ENCODE measurements around the gene RAMP3. TPM values are rescaled to one million over a fixed set of nuclear protein-coding genes. Genes with fewer than 3 reads are reported as not detected.

RAMP3 gene
- total and polyA plus RNA-seq, 4 donors = 8.9 to 12.4 (median 10.3) TPM

- WGBS (ENCODE audit: insufficient coverage) = 85% methylated on average over 7 of the region's 7 CpGs
- Histone ChIP-seq H3K27me3 (ENCODE audit: control insufficient read depth, insufficient read depth, low read length) (peaks cover 4% of the 10 kb centered on the region), H3K4me1 (ENCODE audit: control insufficient read depth, insufficient read depth, low read length) (no peaks in the 10 kb centered on the region), H3K9me3 (ENCODE audit: control insufficient read depth, insufficient read depth, low read length) (no peaks in the 10 kb centered on the region), H3K36me3 (ENCODE audit: control insufficient read depth, insufficient read depth, low read length) (no peaks in the 10 kb centered on the region), H3K27ac (ENCODE audit: low read depth, low read length) (no peak overlapping the region), H3K4me3 (ENCODE audit: low read depth, low read length) (no peak overlapping the region)
- DNase-seq (ENCODE audit: low read depth in 4 of 6, low spot score in 6 of 6) = no peak
Observed at GRCh38 chr7:45145881-45146280, 11.7 kb upstream of the RAMP3 start.

- H3K27me3 ChIP-seq (ENCODE audit: control insufficient read depth, insufficient read depth, low read length) = peaks cover 4% of the 10 kb centered on the region
- H3K4me1 ChIP-seq (ENCODE audit: control insufficient read depth, insufficient read depth, low read length) = no peaks in the 10 kb centered on the region
- H3K9me3 ChIP-seq (ENCODE audit: control insufficient read depth, insufficient read depth, low read length) = no peaks in the 10 kb centered on the region
- H3K36me3 ChIP-seq (ENCODE audit: control insufficient read depth, insufficient read depth, low read length) = no peaks in the 10 kb centered on the region
- no peak for DNase-seq (ENCODE audit: low read depth in 4 of 6, low spot score in 6 of 6)
- WGBS (ENCODE audit: insufficient coverage) = 81% methylated on average over 19 of the region's 19 CpGs
- H3K4me3 ChIP-seq (ENCODE audit: low read depth, low read length) = no peak overlapping the region
- H3K27ac ChIP-seq (ENCODE audit: low read depth, low read length) = no peak overlapping the region
Observed at GRCh38 chr7:45146531-45147379, 10.8 kb upstream of the RAMP3 start.

GRCh38 chr7:45147858-45148652 lies 9.5 kb upstream of the RAMP3 start:
- no peak overlapping the region for H3K4me3 ChIP-seq (ENCODE audit: low read depth, low read length)
- no peak for DNase-seq (ENCODE audit: low read depth in 4 of 6, low spot score in 6 of 6)
- H3K36me3 ChIP-seq (ENCODE audit: control insufficient read depth, insufficient read depth, low read length) = no peaks in the 10 kb centered on the region
- H3K4me1 ChIP-seq (ENCODE audit: control insufficient read depth, insufficient read depth, low read length) = no peaks in the 10 kb centered on the region
- no peaks in the 10 kb centered on the region for H3K9me3 ChIP-seq (ENCODE audit: control insufficient read depth, insufficient read depth, low read length)
- 56% methylated on average over 32 of the region's 32 CpGs for WGBS (ENCODE audit: insufficient coverage)
- H3K27ac ChIP-seq (ENCODE audit: low read depth, low read length) = no peak overlapping the region
- peaks cover 4% of the 10 kb centered on the region for H3K27me3 ChIP-seq (ENCODE audit: control insufficient read depth, insufficient read depth, low read length)

GRCh38 chr7:45148653-45148973 lies 9.0 kb upstream of the RAMP3 start:
- Histone ChIP-seq H3K36me3 (ENCODE audit: control insufficient read depth, insufficient read depth, low read length) (no peaks in the 10 kb centered on the region), H3K4me1 (ENCODE audit: control insufficient read depth, insufficient read depth, low read length) (no peaks in the 10 kb centered on the region), H3K27me3 (ENCODE audit: control insufficient read depth, insufficient read depth, low read length) (peaks cover 4% of the 10 kb centered on the region), H3K27ac (ENCODE audit: low read depth, low read length) (no peak overlapping the region), H3K9me3 (ENCODE audit: control insufficient read depth, insufficient read depth, low read length) (no peaks in the 10 kb centered on the region), H3K4me3 (ENCODE audit: low read depth, low read length) (no peak overlapping the region)
- DNase-seq (ENCODE audit: low read depth in 4 of 6, low spot score in 6 of 6) = no peak
- WGBS (ENCODE audit: insufficient coverage) = 87% methylated on average over 9 of the region's 10 CpGs

GRCh38 chr7:45149606-45150005 lies 8.0 kb upstream of the RAMP3 start:
- Histone ChIP-seq H3K36me3 (ENCODE audit: control insufficient read depth, insufficient read depth, low read length) (no peaks in the 10 kb centered on the region), H3K27me3 (ENCODE audit: control insufficient read depth, insufficient read depth, low read length) (peaks cover 4% of the 10 kb centered on the region), H3K27ac (ENCODE audit: low read depth, low read length) (no peak overlapping the region), H3K4me1 (ENCODE audit: control insufficient read depth, insufficient read depth, low read length) (peaks cover 2% of the 10 kb centered on the region), H3K9me3 (ENCODE audit: control insufficient read depth, insufficient read depth, low read length) (no peaks in the 10 kb centered on the region), H3K4me3 (ENCODE audit: low read depth, low read length) (no peak overlapping the region)
- DNase-seq (ENCODE audit: low read depth in 4 of 6, low spot score in 6 of 6) = no peak
- 83% methylated on average over 3 of the region's 5 CpGs for WGBS (ENCODE audit: insufficient coverage)

- no peak overlapping the region for H3K4me3 ChIP-seq (ENCODE audit: low read depth, low read length)
- DNase-seq (ENCODE audit: low read depth in 4 of 6, low spot score in 6 of 6) = no peak
- 67% methylated on average over 3 of the region's 11 CpGs for WGBS (ENCODE audit: insufficient coverage)
Observed at GRCh38 chr7:45150199-45150598, 7.4 kb upstream of the RAMP3 start.

GRCh38 chr7:45151131-45151684 lies 6.4 kb upstream of the RAMP3 start:
- H3K27me3 ChIP-seq (ENCODE audit: control insufficient read depth, insufficient read depth, low read length) = peaks cover 4% of the 10 kb centered on the region
- no peaks in the 10 kb centered on the region for H3K9me3 ChIP-seq (ENCODE audit: control insufficient read depth, insufficient read depth, low read length)
- no peaks in the 10 kb centered on the region for H3K36me3 ChIP-seq (ENCODE audit: control insufficient read depth, insufficient read depth, low read length)
- peaks cover 5% of the 10 kb centered on the region for H3K4me1 ChIP-seq (ENCODE audit: control insufficient read depth, insufficient read depth, low read length)
- no peak for DNase-seq (ENCODE audit: low read depth in 4 of 6, low spot score in 6 of 6)
- no peak overlapping the region for H3K27ac ChIP-seq (ENCODE audit: low read depth, low read length)
- no peak overlapping the region for H3K4me3 ChIP-seq (ENCODE audit: low read depth, low read length)
- WGBS (ENCODE audit: insufficient coverage) = 80% methylated on average over 7 of the region's 9 CpGs

More at GRCh38 chr7:45150199-45150598, 7.4 kb upstream of the RAMP3 start:
- Histone ChIP-seq H3K27ac (ENCODE audit: low read depth, low read length) (no peak overlapping the region), H3K4me1 (ENCODE audit: control insufficient read depth, insufficient read depth, low read length) (peaks cover 5% of the 10 kb centered on the region), H3K27me3 (ENCODE audit: control insufficient read depth, insufficient read depth, low read length) (peaks cover 4% of the 10 kb centered on the region), H3K9me3 (ENCODE audit: control insufficient read depth, insufficient read depth, low read length) (no peaks in the 10 kb centered on the region), H3K36me3 (ENCODE audit: control insufficient read depth, insufficient read depth, low read length) (no peaks in the 10 kb centered on the region)

- WGBS (ENCODE audit: insufficient coverage) = 38% methylated on average over 1 of the region's 3 CpGs
- Histone ChIP-seq H3K36me3 (ENCODE audit: control insufficient read depth, insufficient read depth, low read length) (no peaks in the 10 kb centered on the region), H3K27ac (ENCODE audit: low read depth, low read length) (no peak overlapping the region), H3K9me3 (ENCODE audit: control insufficient read depth, insufficient read depth, low read length) (no peaks in the 10 kb centered on the region), H3K27me3 (ENCODE audit: control insufficient read depth, insufficient read depth, low read length) (peaks cover 4% of the 10 kb centered on the region), H3K4me3 (ENCODE audit: low read depth, low read length) (no peak overlapping the region), H3K4me1 (ENCODE audit: control insufficient read depth, insufficient read depth, low read length) (peaks cover 9% of the 10 kb centered on the region)
- no peak for DNase-seq (ENCODE audit: low read depth in 4 of 6, low spot score in 6 of 6)
Observed at GRCh38 chr7:45151967-45152366, 5.6 kb upstream of the RAMP3 start.

- H3K36me3 ChIP-seq (ENCODE audit: control insufficient read depth, insufficient read depth, low read length) = no peaks in the 10 kb centered on the region
- H3K27ac ChIP-seq (ENCODE audit: low read depth, low read length) = no peak overlapping the region
- H3K4me1 ChIP-seq (ENCODE audit: control insufficient read depth, insufficient read depth, low read length) = peaks cover 19% of the 10 kb centered on the region
- WGBS (ENCODE audit: insufficient coverage) = 68% methylated on average over 3 of the region's 3 CpGs
- no peak overlapping the region for H3K4me3 ChIP-seq (ENCODE audit: low read depth, low read length)
- peaks cover 10% of the 10 kb centered on the region for H3K27me3 ChIP-seq (ENCODE audit: control insufficient read depth, insufficient read depth, low read length)
- DNase-seq (ENCODE audit: low read depth in 4 of 6, low spot score in 6 of 6) = no peak
- H3K9me3 ChIP-seq (ENCODE audit: control insufficient read depth, insufficient read depth, low read length) = no peaks in the 10 kb centered on the region
Observed at GRCh38 chr7:45153233-45153632, 4.4 kb upstream of the RAMP3 start.
